H9 (cell line): ENCODE data around the gene SCYGR7. TPM values are rescaled to one million over a fixed set of nuclear protein-coding genes. Genes with fewer than 3 reads are reported as not detected.

ENCODE experiments used
- DNase-seq: peaks from one replicate; pipeline ENCODE4 v3.0.0-alpha.2; 2017
- H2AFZ ChIP-seq: one replicate; pipeline ENCODE4 v1.6.1; 2013; ENCODE audit warnings: mild to moderate bottlenecking, low read length, control low read depth, moderate library complexity
- H2AK5ac ChIP-seq: 2 replicates; pipeline ENCODE4 v1.6.1; 2013; ENCODE audit warnings: low read length, control low read depth, mixed read lengths; ENCODE audit not compliant: insufficient read length
- H2BK120ac ChIP-seq: one replicate; pipeline ENCODE4 v1.6.1; 2013; ENCODE audit warnings: low read depth, mild to moderate bottlenecking, low read length, control low read depth, inconsistent platforms; ENCODE audit not compliant: poor library complexity, severe bottlenecking
- H2BK12ac ChIP-seq: 2 replicates; pipeline ENCODE4 v1.6.1; 2013; ENCODE audit warnings: low read length, control low read depth, mixed read lengths, low read depth; ENCODE audit not compliant: insufficient read length
- H2BK15ac ChIP-seq: 2 replicates; pipeline ENCODE4 v1.6.1; 2013; ENCODE audit warnings: low read depth, low read length, control low read depth
- H2BK20ac ChIP-seq: one replicate; pipeline ENCODE4 v1.6.1; 2013; ENCODE audit warnings: low read depth, mild to moderate bottlenecking, low read length, control low read depth, inconsistent platforms; ENCODE audit not compliant: poor library complexity, severe bottlenecking
- H2BK5ac ChIP-seq: 2 replicates; pipeline ENCODE4 v1.6.1; 2013; ENCODE audit warnings: low read length, control low read depth, mixed read lengths; ENCODE audit not compliant: insufficient read length
- H3K14ac ChIP-seq: 2 replicates; pipeline ENCODE4 v1.6.1; 2013; ENCODE audit warnings: low read length, control low read depth; ENCODE audit not compliant: insufficient read depth
- H3K18ac ChIP-seq: 2 replicates; pipeline ENCODE4 v1.6.1; 2013; ENCODE audit warnings: low read depth, mild to moderate bottlenecking, mixed read lengths, low read length, control low read depth; ENCODE audit not compliant: insufficient read length
- H3K23ac ChIP-seq: 2 replicates; pipeline ENCODE4 v1.6.1; 2013; ENCODE audit warnings: low read length, control low read depth, mixed read lengths, low read depth; ENCODE audit not compliant: insufficient read length
- H3K23me2 ChIP-seq: 2 replicates; pipeline ENCODE4 v1.6.1; 2013; ENCODE audit warnings: low read depth, mild to moderate bottlenecking, mixed read lengths, low read length, control low read depth; ENCODE audit not compliant: insufficient read length, poor library complexity, severe bottlenecking
- H3K27ac ChIP-seq: 2 replicates; pipeline ENCODE4 v1.5.1; 2013; ENCODE audit warnings: low read length, control low read depth, mixed read lengths, low read depth; ENCODE audit not compliant: insufficient read length
- H3K27me3 ChIP-seq: 2 replicates; pipeline ENCODE4 v1.6.1; 2013; ENCODE audit warnings: low read length, control low read depth, inconsistent platforms; ENCODE audit not compliant: insufficient read depth
- H3K4ac ChIP-seq: 2 replicates; pipeline ENCODE4 v1.6.1; 2013; ENCODE audit warnings: low read depth, mild to moderate bottlenecking, control low read depth, inconsistent platforms, low read length, moderate library complexity
- H3K4me1 ChIP-seq: 2 replicates; pipeline ENCODE4 v1.6.1; 2013; ENCODE audit warnings: low read length, control low read depth, inconsistent platforms; ENCODE audit not compliant: insufficient read depth
- H3K4me2 ChIP-seq: 2 replicates; pipeline ENCODE4 v1.6.1; 2013; ENCODE audit warnings: low read length, control low read depth, mixed read lengths; ENCODE audit not compliant: insufficient read length, insufficient read depth
- H3K56ac ChIP-seq: 2 replicates; pipeline ENCODE4 v1.6.1; 2013; ENCODE audit warnings: low read depth, mild to moderate bottlenecking, mixed read lengths, low read length, control low read depth; ENCODE audit not compliant: insufficient read length
- H3K79me1 ChIP-seq: 2 replicates; pipeline ENCODE4 v1.6.1; 2013; ENCODE audit warnings: low read depth, mild to moderate bottlenecking, moderate library complexity, low read length, control low read depth, inconsistent platforms; ENCODE audit not compliant: insufficient read depth, poor library complexity, severe bottlenecking
- H3K79me2 ChIP-seq: 2 replicates; pipeline ENCODE4 v1.6.1; 2013; ENCODE audit warnings: low read length, control low read depth, inconsistent platforms; ENCODE audit not compliant: insufficient read depth
- H3K9ac ChIP-seq: 2 replicates; pipeline ENCODE4 v1.6.1; 2013; ENCODE audit warnings: low read length, control low read depth, mixed read lengths; ENCODE audit not compliant: insufficient read length; ENCODE audit errors: extremely low read depth
- H3K9me3 ChIP-seq: one replicate; pipeline ENCODE4 v1.6.1; 2013; ENCODE audit warnings: low read depth, low read length, inconsistent platforms; ENCODE audit not compliant: control insufficient read depth
- H3T11ph ChIP-seq: one replicate; pipeline ENCODE4 v1.6.1; 2013; ENCODE audit warnings: mild to moderate bottlenecking, low read length, control low read depth, inconsistent platforms
- H4K20me1 ChIP-seq: one replicate; pipeline ENCODE4 v1.6.1; 2013; ENCODE audit not compliant: control insufficient read depth, insufficient read length, insufficient read depth
- H4K5ac ChIP-seq: 2 replicates; pipeline ENCODE4 v1.6.1; 2013; ENCODE audit warnings: low read depth, mild to moderate bottlenecking, mixed read lengths, low read length, control low read depth; ENCODE audit not compliant: insufficient read length
- H4K8ac ChIP-seq: replicated peaks from 2 replicates; pipeline ENCODE4 v1.6.1; 2013; ENCODE audit warnings: low read length, control low read depth, mixed read lengths, low read depth; ENCODE audit not compliant: insufficient read length
- H4K91ac ChIP-seq: 2 replicates; pipeline ENCODE4 v1.6.1; 2013; ENCODE audit warnings: low read depth, mild to moderate bottlenecking, moderate library complexity, mixed read lengths, low read length, control low read depth; ENCODE audit not compliant: insufficient read length
- H3K27ac Mint-ChIP-seq, 3 experiments: 2 replicates in 2 of 3; 3 replicates in 1 of 3; pipeline ENCODE4 v1.8.0; 2020 to 2021; ENCODE audit warnings: mixed read lengths in 3 of 3, mild to moderate bottlenecking in 1 of 3, moderate library complexity in 1 of 3
- H3K27me3 Mint-ChIP-seq: 2 replicates; pipeline ENCODE4 v1.8.0; 2021; ENCODE audit warnings: low read depth, mild to moderate bottlenecking, moderate library complexity, mixed read lengths
- H3K36me3 Mint-ChIP-seq, 3 experiments: 2 replicates in 2 of 3; 3 replicates in 1 of 3; pipeline ENCODE4 v1.8.0; 2020 to 2021; ENCODE audit warnings: low read depth in 3 of 3, mixed read lengths in 3 of 3; ENCODE audit not compliant: insufficient read depth in 1 of 3
- H3K4me1 Mint-ChIP-seq, 2 experiments: 2 replicates each; pipeline ENCODE4 v1.8.0; 2020; ENCODE audit warnings: mixed read lengths in 2 of 2
- H3K4me3 Mint-ChIP-seq, 2 experiments: 2 replicates in 1 of 2; 3 replicates in 1 of 2; pipeline ENCODE4 v1.8.0; 2020 to 2021; ENCODE audit warnings: mild to moderate bottlenecking in 2 of 2, mixed read lengths in 2 of 2, moderate library complexity in 1 of 2
- H3K9me3 Mint-ChIP-seq, 2 experiments: 2 replicates in 1 of 2; 3 replicates in 1 of 2; pipeline ENCODE4 v1.8.0; 2020; ENCODE audit warnings: mild to moderate bottlenecking in 2 of 2, mixed read lengths in 2 of 2, moderate library complexity in 1 of 2
- CTCF ChIP-seq: fragments of 200-600 bp; sonication (generic); conservative IDR thresholded peaks from 3 replicates; pipeline ENCODE4 v1.8.0; 2021; ENCODE audit warnings: antibody characterized with exemption, mild to moderate bottlenecking
- WGBS: extraction: QIAGEN DNeasy Blood & Tissue Kit; methylation state at CpG from one replicate; pipeline ENCODE4 v1.1.7; 2013; ENCODE audit warnings: missing lambda C conversion rate, low lambda C conversion rate, mixed read lengths; ENCODE audit not compliant: insufficient read length; ENCODE audit errors: extremely low coverage; 5-methylcytosine and 5-hydroxymethylcytosine counted together
- total RNA-seq: library from RNA; stranded (reverse); gene quantifications from 2 replicates; pipeline ENCODE4 v1.2.1, GENCODE V29; 2021

Gene SCYGR7
- total RNA-seq, 1 experiment from 2014 or later = not detected

- Histone ChIP-seq H2BK15ac (no peak overlapping the region), H2AFZ (no peak overlapping the region), H3K23me2 (no peaks in the 10 kb centered on the region), H3K4me1 (no peaks in the 10 kb centered on the region), H3K56ac (no peak overlapping the region), H2AK5ac (no peak overlapping the region), H3K4me2 (no peak overlapping the region), H2BK120ac (no peak overlapping the region), H3K9me3 (no peaks in the 10 kb centered on the region), H3K27ac (no peak overlapping the region), H3K27me3 (no peaks in the 10 kb centered on the region), H3K23ac (no peak overlapping the region), H3T11ph (no peak overlapping the region), H2BK20ac (no peak overlapping the region), H3K79me1 (no peaks in the 10 kb centered on the region), H4K20me1 (no peaks in the 10 kb centered on the region), H4K91ac (no peak overlapping the region), H3K4ac (no peak overlapping the region), H4K8ac (no peak overlapping the region), H3K9ac (no peak overlapping the region), H3K14ac (no peak overlapping the region), H4K5ac (no peak overlapping the region), H3K79me2 (no peaks in the 10 kb centered on the region), H3K18ac (no peak overlapping the region), H2BK12ac (no peak overlapping the region), H2BK5ac (no peak overlapping the region)
- H3K4me3 Mint-ChIP-seq = no peak overlapping the region
- no peak for TF ChIP-seq CTCF
- no peaks in the 10 kb centered on the region for H3K27me3 Mint-ChIP-seq
- no peak for DNase-seq
- no CpG with 5 or more reads among the region's 7 CpGs for WGBS
- peaks cover 0 to 3% of the 10 kb centered on the region in 2 experiments; a peak in 4 of 5 replicates for H3K9me3 Mint-ChIP-seq
- H3K36me3 Mint-ChIP-seq = peaks cover 0 to 4% (median 0%) of the 10 kb centered on the region in 3 experiments; a peak in 2 of 7 replicates
- no peak overlapping the region for H3K27ac Mint-ChIP-seq
- peaks cover 5 to 6% of the 10 kb centered on the region in 2 experiments for H3K4me1 Mint-ChIP-seq
Observed at GRCh38 chr2:227710986-227711385, 17.1 kb upstream of the SCYGR7 start.
